H9 (cell line): Measurements from ENCODE around the gene PEX16. TPM values are rescaled to one million over a fixed set of nuclear protein-coding genes. Genes with fewer than 3 reads are reported as not detected.
A peak's percentile ranks its signal among the peaks of the same experiment; 100 is the strongest.

Experiments
- DNase-seq: peaks from one replicate; pipeline ENCODE4 v3.0.0-alpha.2; 2017
- H2AFZ ChIP-seq: one replicate; pipeline ENCODE4 v1.6.1; 2013; ENCODE audit warnings: mild to moderate bottlenecking, low read length, control low read depth, moderate library complexity
- H2AK5ac ChIP-seq: 2 replicates; pipeline ENCODE4 v1.6.1; 2013; ENCODE audit warnings: low read length, control low read depth, mixed read lengths; ENCODE audit not compliant: insufficient read length
- H2BK120ac ChIP-seq: one replicate; pipeline ENCODE4 v1.6.1; 2013; ENCODE audit warnings: low read depth, mild to moderate bottlenecking, low read length, control low read depth, inconsistent platforms; ENCODE audit not compliant: poor library complexity, severe bottlenecking
- H2BK12ac ChIP-seq: 2 replicates; pipeline ENCODE4 v1.6.1; 2013; ENCODE audit warnings: low read length, control low read depth, mixed read lengths, low read depth; ENCODE audit not compliant: insufficient read length
- H2BK15ac ChIP-seq: 2 replicates; pipeline ENCODE4 v1.6.1; 2013; ENCODE audit warnings: low read depth, low read length, control low read depth
- H2BK20ac ChIP-seq: one replicate; pipeline ENCODE4 v1.6.1; 2013; ENCODE audit warnings: low read depth, mild to moderate bottlenecking, low read length, control low read depth, inconsistent platforms; ENCODE audit not compliant: poor library complexity, severe bottlenecking
- H2BK5ac ChIP-seq: 2 replicates; pipeline ENCODE4 v1.6.1; 2013; ENCODE audit warnings: low read length, control low read depth, mixed read lengths; ENCODE audit not compliant: insufficient read length
- H3K14ac ChIP-seq: 2 replicates; pipeline ENCODE4 v1.6.1; 2013; ENCODE audit warnings: low read length, control low read depth; ENCODE audit not compliant: insufficient read depth
- H3K18ac ChIP-seq: 2 replicates; pipeline ENCODE4 v1.6.1; 2013; ENCODE audit warnings: low read depth, mild to moderate bottlenecking, mixed read lengths, low read length, control low read depth; ENCODE audit not compliant: insufficient read length
- H3K23ac ChIP-seq: 2 replicates; pipeline ENCODE4 v1.6.1; 2013; ENCODE audit warnings: low read length, control low read depth, mixed read lengths, low read depth; ENCODE audit not compliant: insufficient read length
- H3K23me2 ChIP-seq: 2 replicates; pipeline ENCODE4 v1.6.1; 2013; ENCODE audit warnings: low read depth, mild to moderate bottlenecking, mixed read lengths, low read length, control low read depth; ENCODE audit not compliant: insufficient read length, poor library complexity, severe bottlenecking
- H3K27ac ChIP-seq: 2 replicates; pipeline ENCODE4 v1.5.1; 2013; ENCODE audit warnings: low read length, control low read depth, mixed read lengths, low read depth; ENCODE audit not compliant: insufficient read length
- H3K27me3 ChIP-seq: 2 replicates; pipeline ENCODE4 v1.6.1; 2013; ENCODE audit warnings: low read length, control low read depth, inconsistent platforms; ENCODE audit not compliant: insufficient read depth
- H3K4ac ChIP-seq: 2 replicates; pipeline ENCODE4 v1.6.1; 2013; ENCODE audit warnings: low read depth, mild to moderate bottlenecking, control low read depth, inconsistent platforms, low read length, moderate library complexity
- H3K4me1 ChIP-seq: 2 replicates; pipeline ENCODE4 v1.6.1; 2013; ENCODE audit warnings: low read length, control low read depth, inconsistent platforms; ENCODE audit not compliant: insufficient read depth
- H3K4me2 ChIP-seq: 2 replicates; pipeline ENCODE4 v1.6.1; 2013; ENCODE audit warnings: low read length, control low read depth, mixed read lengths; ENCODE audit not compliant: insufficient read length, insufficient read depth
- H3K56ac ChIP-seq: 2 replicates; pipeline ENCODE4 v1.6.1; 2013; ENCODE audit warnings: low read depth, mild to moderate bottlenecking, mixed read lengths, low read length, control low read depth; ENCODE audit not compliant: insufficient read length
- H3K79me1 ChIP-seq: 2 replicates; pipeline ENCODE4 v1.6.1; 2013; ENCODE audit warnings: low read depth, mild to moderate bottlenecking, moderate library complexity, low read length, control low read depth, inconsistent platforms; ENCODE audit not compliant: insufficient read depth, poor library complexity, severe bottlenecking
- H3K79me2 ChIP-seq: 2 replicates; pipeline ENCODE4 v1.6.1; 2013; ENCODE audit warnings: low read length, control low read depth, inconsistent platforms; ENCODE audit not compliant: insufficient read depth
- H3K9ac ChIP-seq: 2 replicates; pipeline ENCODE4 v1.6.1; 2013; ENCODE audit warnings: low read length, control low read depth, mixed read lengths; ENCODE audit not compliant: insufficient read length; ENCODE audit errors: extremely low read depth
- H3K9me3 ChIP-seq: one replicate; pipeline ENCODE4 v1.6.1; 2013; ENCODE audit warnings: low read depth, low read length, inconsistent platforms; ENCODE audit not compliant: control insufficient read depth
- H3T11ph ChIP-seq: one replicate; pipeline ENCODE4 v1.6.1; 2013; ENCODE audit warnings: mild to moderate bottlenecking, low read length, control low read depth, inconsistent platforms
- H4K20me1 ChIP-seq: one replicate; pipeline ENCODE4 v1.6.1; 2013; ENCODE audit not compliant: control insufficient read depth, insufficient read length, insufficient read depth
- H4K5ac ChIP-seq: 2 replicates; pipeline ENCODE4 v1.6.1; 2013; ENCODE audit warnings: low read depth, mild to moderate bottlenecking, mixed read lengths, low read length, control low read depth; ENCODE audit not compliant: insufficient read length
- H4K8ac ChIP-seq: replicated peaks from 2 replicates; pipeline ENCODE4 v1.6.1; 2013; ENCODE audit warnings: low read length, control low read depth, mixed read lengths, low read depth; ENCODE audit not compliant: insufficient read length
- H4K91ac ChIP-seq: 2 replicates; pipeline ENCODE4 v1.6.1; 2013; ENCODE audit warnings: low read depth, mild to moderate bottlenecking, moderate library complexity, mixed read lengths, low read length, control low read depth; ENCODE audit not compliant: insufficient read length
- H3K27ac Mint-ChIP-seq, 3 experiments: 2 replicates in 2 of 3; 3 replicates in 1 of 3; pipeline ENCODE4 v1.8.0; 2020 to 2021; ENCODE audit warnings: mixed read lengths in 3 of 3, mild to moderate bottlenecking in 1 of 3, moderate library complexity in 1 of 3
- H3K27me3 Mint-ChIP-seq: 2 replicates; pipeline ENCODE4 v1.8.0; 2021; ENCODE audit warnings: low read depth, mild to moderate bottlenecking, moderate library complexity, mixed read lengths
- H3K36me3 Mint-ChIP-seq, 3 experiments: 2 replicates in 2 of 3; 3 replicates in 1 of 3; pipeline ENCODE4 v1.8.0; 2020 to 2021; ENCODE audit warnings: low read depth in 3 of 3, mixed read lengths in 3 of 3; ENCODE audit not compliant: insufficient read depth in 1 of 3
- H3K4me1 Mint-ChIP-seq, 2 experiments: 2 replicates each; pipeline ENCODE4 v1.8.0; 2020; ENCODE audit warnings: mixed read lengths in 2 of 2
- H3K4me3 Mint-ChIP-seq, 2 experiments: 2 replicates in 1 of 2; 3 replicates in 1 of 2; pipeline ENCODE4 v1.8.0; 2020 to 2021; ENCODE audit warnings: mild to moderate bottlenecking in 2 of 2, mixed read lengths in 2 of 2, moderate library complexity in 1 of 2
- H3K9me3 Mint-ChIP-seq, 2 experiments: 2 replicates in 1 of 2; 3 replicates in 1 of 2; pipeline ENCODE4 v1.8.0; 2020; ENCODE audit warnings: mild to moderate bottlenecking in 2 of 2, mixed read lengths in 2 of 2, moderate library complexity in 1 of 2
- CTCF ChIP-seq: fragments of 200-600 bp; sonication (generic); conservative IDR thresholded peaks from 3 replicates; pipeline ENCODE4 v1.8.0; 2021; ENCODE audit warnings: antibody characterized with exemption, mild to moderate bottlenecking
- WGBS: extraction: QIAGEN DNeasy Blood & Tissue Kit; methylation state at CpG from one replicate; pipeline ENCODE4 v1.1.7; 2013; ENCODE audit warnings: missing lambda C conversion rate, low lambda C conversion rate, mixed read lengths; ENCODE audit not compliant: insufficient read length; ENCODE audit errors: extremely low coverage; 5-methylcytosine and 5-hydroxymethylcytosine counted together
- total RNA-seq: library from RNA; stranded (reverse); gene quantifications from 2 replicates; pipeline ENCODE4 v1.2.1, GENCODE V29; 2021

The PEX16 gene
- total RNA-seq, 1 experiment from 2014 or later, result 30.8 TPM

GRCh38 chr11:45918962-45919675, 1.4 kb upstream of the PEX16 start:
- Histone ChIP-seq H3K4me1 (no peaks in the 10 kb centered on the region), H3K18ac (no peak overlapping the region), H4K8ac (no peak overlapping the region), H3K9ac (no peak overlapping the region), H3K23me2 (peaks cover 8% of the 10 kb centered on the region), H2AK5ac (no peak overlapping the region), H3K27ac (no peak overlapping the region), H3K79me1 (no peaks in the 10 kb centered on the region), H2BK5ac (no peak overlapping the region), H3K27me3 (no peaks in the 10 kb centered on the region; the same call in 1 of the 2 replicates), H2BK15ac (no peak overlapping the region), H4K5ac (no peak overlapping the region), H3K9me3 (no peaks in the 10 kb centered on the region), H3K4me2 (peak overlapping the region; percentile 89), H2BK120ac (no peak overlapping the region), H2BK12ac (no peak overlapping the region), H3K14ac (no peak overlapping the region), H4K20me1 (no peaks in the 10 kb centered on the region), H3K23ac (no peak overlapping the region), H3K79me2 (no peaks in the 10 kb centered on the region; the same call in 1 of the 2 replicates), H2BK20ac (no peak overlapping the region), H3T11ph (no peak overlapping the region), H4K91ac (no peak overlapping the region), H3K4ac (no peak overlapping the region), H3K56ac (no peak overlapping the region), H2AFZ (no peak overlapping the region)
- no CpG with 5 or more reads among the region's 7 CpGs for WGBS
- Mint-ChIP-seq H3K4me1 (peaks cover 31 to 44% of the 10 kb centered on the region in 2 experiments), H3K9me3 (no peaks in the 10 kb centered on the region; a peak in 1 of 5 replicates), H3K27me3 (no peaks in the 10 kb centered on the region; the same call in 1 of the 2 replicates), H3K4me3 (peak overlapping the region; percentile 90 to 96), H3K36me3 (peaks cover 4 to 22% (median 14%) of the 10 kb centered on the region in 3 experiments), H3K27ac (peak overlapping the region in 2 of 3 experiments; percentile 65 to 96; a peak in 1 of 7 replicates)
- no peak for TF ChIP-seq CTCF
- DNase-seq, result no peak
